Umbilical cord (tissue), 2 donors: ENCODE results near the gene RAB39B. TPM values are rescaled to one million over a fixed set of nuclear protein-coding genes. Genes with fewer than 3 reads are reported as not detected.

Source experiments
- DNase-seq: peaks from one replicate; pipeline ENCODE4 v3.0.0-alpha.2; 2015; ENCODE audit warnings: low spot score
- total RNA-seq: library from RNA; depleted of rRNA; stranded (reverse); fragments of >200 nt; gene quantifications from one replicate; pipeline ENCODE4 v1.2.3, GENCODE V29; 2014; ENCODE audit warnings: low replicate concordance; ENCODE audit not compliant: insufficient read depth

RAB39B gene
- total RNA-seq, 1 donor from 2014 or later: 7.7 TPM

DNA sequence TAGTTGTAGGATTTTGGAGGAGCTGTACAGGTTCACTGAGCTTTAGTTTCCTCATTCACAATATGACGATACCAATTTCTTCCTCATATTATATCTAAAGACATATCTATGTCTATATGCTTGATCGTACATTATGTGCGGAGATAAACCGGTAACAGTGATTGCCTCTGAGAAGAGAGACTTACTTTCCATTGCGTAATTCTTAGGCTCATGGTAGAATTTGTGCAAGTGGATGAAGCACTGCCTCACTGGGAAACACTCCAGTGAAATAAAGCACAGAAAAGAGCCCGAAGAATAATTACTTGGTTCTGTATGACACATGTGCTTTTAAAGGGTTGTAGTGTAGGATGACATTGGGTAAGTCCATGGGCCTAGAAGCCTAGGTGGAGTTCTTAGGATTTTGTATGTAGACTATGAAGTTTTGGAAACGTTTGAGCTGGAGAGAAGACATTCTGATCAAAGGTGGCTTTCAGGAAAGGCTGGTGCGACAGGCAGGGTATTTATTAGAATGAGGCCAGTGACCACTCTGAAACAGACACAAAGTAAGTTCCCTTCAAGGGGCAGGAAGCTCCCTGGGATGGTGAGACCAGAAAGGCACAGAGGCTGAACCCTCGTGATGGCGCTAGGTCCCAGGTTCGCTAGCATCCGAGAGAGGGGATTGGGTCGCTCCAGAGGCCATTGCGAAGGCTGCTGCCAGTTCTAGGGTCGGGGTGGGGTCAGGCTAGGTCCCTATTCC, 48.7 kb downstream of the RAB39B start:
- DNase-seq: no peak

- DNase-seq: no peak
Measured at GRCh38 chrX:155213731-155214130, 50.6 kb downstream of the RAB39B start.

GRCh38 chrX:155211208-155211607, 53.1 kb downstream of the RAB39B start:
- no peak for DNase-seq

Other genes starting within 250 kb of the RAB39B start
- gene F8, start 241.8 kb downstream of the RAB39B start, total RNA-seq: 1.4 TPM
- gene FUNDC2, start 237.6 kb downstream of the RAB39B start, total RNA-seq: 77.0 TPM
- gene CMC4, start 193.4 kb downstream of the RAB39B start, total RNA-seq: 13.5 TPM
- 32.5 TPM for gene MTCP1, start 193.4 kb downstream of the RAB39B start, total RNA-seq
- 11.1 TPM for gene BRCC3, start 193.0 kb downstream of the RAB39B start, total RNA-seq
- gene VBP1, start 48.0 kb downstream of the RAB39B start, total RNA-seq: 71.5 TPM
- 0.96 TPM for gene CLIC2, start 70.1 kb upstream of the RAB39B start, total RNA-seq
- gene F8A2, start 117.6 kb upstream of the RAB39B start, total RNA-seq: 0.72 TPM
- gene F8A3, start 194.1 kb upstream of the RAB39B start, total RNA-seq: not detected